GM10266 (cell line): ENCODE measurements around the gene SLC22A31.
"Not testable (repeated sequence)": the region's sequence is repeated elsewhere in the genome, so short reads cannot be mapped to it uniquely, and the experiment has no call there.

ENCODE experiments used
- DNase-seq: peaks from one replicate; pipeline ENCODE4 v3.0.0; 2012; ENCODE audit errors: extremely low spot score
- TF ChIP-seq, protein P1 (sequence below): IDR thresholded peaks from 2 replicates; pipeline ENCODE4 v1.5.1; 2012; ENCODE audit warnings: mild to moderate bottlenecking, low read depth; ENCODE audit not compliant: control insufficient read depth, insufficient read depth; ENCODE audit errors: missing control alignments

Gene SLC22A31

GRCh38 chr16:89200124-89200849 is at the start of gene SLC22A31:
Gene SLC22A31, minus strand, starts transcription at chr16:89200537. Its CDS starts 36 bp downstream, at chr16:89200501.
- TF ChIP-seq, protein P1, sequence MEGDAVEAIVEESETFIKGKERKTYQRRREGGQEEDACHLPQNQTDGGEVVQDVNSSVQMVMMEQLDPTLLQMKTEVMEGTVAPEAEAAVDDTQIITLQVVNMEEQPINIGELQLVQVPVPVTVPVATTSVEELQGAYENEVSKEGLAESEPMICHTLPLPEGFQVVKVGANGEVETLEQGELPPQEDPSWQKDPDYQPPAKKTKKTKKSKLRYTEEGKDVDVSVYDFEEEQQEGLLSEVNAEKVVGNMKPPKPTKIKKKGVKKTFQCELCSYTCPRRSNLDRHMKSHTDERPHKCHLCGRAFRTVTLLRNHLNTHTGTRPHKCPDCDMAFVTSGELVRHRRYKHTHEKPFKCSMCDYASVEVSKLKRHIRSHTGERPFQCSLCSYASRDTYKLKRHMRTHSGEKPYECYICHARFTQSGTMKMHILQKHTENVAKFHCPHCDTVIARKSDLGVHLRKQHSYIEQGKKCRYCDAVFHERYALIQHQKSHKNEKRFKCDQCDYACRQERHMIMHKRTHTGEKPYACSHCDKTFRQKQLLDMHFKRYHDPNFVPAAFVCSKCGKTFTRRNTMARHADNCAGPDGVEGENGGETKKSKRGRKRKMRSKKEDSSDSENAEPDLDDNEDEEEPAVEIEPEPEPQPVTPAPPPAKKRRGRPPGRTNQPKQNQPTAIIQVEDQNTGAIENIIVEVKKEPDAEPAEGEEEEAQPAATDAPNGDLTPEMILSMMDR = no peak
- no peak for DNase-seq

DNA sequence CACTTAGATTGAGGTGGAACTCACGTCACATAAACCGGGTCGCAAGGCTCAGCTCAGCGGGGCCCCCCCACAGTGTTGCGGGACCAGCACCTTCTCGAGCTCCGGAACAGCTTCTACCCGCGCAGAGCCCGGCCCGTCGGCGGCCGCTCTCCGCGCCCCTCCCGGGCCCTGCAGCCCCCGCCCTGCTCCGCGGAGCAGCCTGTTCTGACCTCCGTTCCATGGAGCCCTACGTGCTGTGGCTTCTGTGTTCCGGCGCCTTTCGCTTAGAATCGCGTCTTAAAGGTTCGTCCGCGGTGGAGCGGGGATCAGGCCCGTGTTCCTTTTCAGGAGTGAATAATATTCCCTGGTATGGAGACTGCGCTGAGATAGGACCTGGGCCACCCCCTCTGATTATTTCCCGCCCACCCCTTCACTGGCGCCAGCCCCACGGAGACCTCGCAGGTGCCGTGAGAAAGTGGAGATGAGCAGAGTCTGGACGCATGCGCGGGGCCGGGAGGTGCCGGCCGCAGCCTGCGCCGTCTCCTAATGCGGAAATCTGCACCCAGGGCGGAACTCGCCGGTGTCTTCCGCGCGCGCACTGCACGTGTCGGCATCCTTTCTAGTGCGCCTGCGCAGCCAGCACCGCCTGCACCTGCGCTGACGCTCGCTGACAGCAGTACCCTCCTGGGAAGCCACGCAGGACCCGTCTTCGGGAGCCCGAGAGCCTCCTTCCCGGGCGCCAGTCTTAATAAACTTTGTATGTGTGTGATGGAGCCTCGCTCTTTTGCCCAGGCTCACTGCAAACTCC is 48.1 kb upstream of the SLC22A31 start:
- DNase-seq = no peak
- TF ChIP-seq, protein P1 = no peak

DNA sequence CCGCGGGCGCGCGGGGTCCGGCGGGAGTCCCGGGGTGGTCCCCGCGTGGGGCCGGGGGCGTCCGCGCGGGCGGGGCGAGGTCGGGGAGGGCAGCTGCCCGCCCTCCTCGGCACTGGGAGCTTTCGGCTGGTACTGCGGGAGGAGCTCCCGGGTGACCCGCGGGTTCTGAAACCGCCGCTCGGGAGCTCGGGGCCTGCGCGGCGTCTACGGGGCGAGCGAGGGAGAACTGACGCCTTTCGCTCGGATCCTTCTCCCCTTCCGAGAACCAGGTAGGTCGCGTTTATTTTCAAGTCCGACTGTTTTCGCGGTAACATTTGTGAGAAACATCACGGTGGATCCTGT is 47.4 kb upstream of the SLC22A31 start:
- not testable (repeated sequence) for DNase-seq

- peak; percentile 100 for DNase-seq
- TF ChIP-seq, protein P1 = no peak
Observed at GRCh38 chr16:89246903-89247733, 46.8 kb upstream of the SLC22A31 start.

DNA sequence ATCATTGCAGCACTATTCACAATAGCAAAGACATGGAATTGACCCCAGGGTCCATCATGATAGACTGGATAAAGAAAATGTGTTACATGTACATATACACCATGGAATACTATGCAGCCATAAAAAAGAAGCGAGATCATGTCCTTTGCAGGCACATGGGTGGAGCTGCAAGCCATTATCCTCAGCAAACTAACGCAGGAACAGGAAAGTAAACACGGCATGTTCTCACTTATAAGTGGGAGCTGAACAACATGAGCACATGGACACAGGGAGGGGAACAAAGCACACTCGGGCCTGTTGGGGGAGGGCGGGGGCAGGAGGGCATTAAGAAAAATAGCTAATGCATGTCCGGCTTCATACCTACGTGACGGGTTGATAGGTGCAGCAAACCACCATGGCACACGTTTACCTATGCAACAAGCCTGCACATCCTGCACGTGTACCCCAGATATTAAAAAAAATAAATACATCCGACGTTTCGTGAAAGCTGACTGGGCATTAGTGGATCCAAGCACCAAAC is 46.1 kb upstream of the SLC22A31 start:
- TF ChIP-seq, protein P1 = no peak

DNA sequence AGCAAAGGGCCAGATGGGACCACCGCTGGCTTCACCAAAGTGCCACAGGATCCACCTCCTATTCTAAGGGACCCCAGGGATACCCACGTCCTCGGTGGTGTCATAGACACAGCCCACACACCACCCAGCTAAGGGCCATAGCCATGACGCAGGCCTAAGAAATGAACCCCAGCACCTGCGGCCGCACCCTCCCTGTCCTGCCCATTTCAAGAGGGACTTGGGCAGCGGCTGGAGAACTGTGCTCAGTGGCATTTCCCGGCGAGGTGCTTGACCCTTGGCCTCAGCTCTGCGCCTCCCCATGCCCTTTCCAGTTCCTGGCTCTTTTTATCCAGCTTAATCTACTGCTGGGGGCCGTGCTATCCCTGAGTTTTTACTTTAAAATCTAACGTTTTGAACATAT is 44.4 kb upstream of the SLC22A31 start:
- TF ChIP-seq, protein P1 = no peak
- DNase-seq = no peak

More for the DNA sequence above, 46.1 kb upstream of the SLC22A31 start:
- no peak for DNase-seq

DNA sequence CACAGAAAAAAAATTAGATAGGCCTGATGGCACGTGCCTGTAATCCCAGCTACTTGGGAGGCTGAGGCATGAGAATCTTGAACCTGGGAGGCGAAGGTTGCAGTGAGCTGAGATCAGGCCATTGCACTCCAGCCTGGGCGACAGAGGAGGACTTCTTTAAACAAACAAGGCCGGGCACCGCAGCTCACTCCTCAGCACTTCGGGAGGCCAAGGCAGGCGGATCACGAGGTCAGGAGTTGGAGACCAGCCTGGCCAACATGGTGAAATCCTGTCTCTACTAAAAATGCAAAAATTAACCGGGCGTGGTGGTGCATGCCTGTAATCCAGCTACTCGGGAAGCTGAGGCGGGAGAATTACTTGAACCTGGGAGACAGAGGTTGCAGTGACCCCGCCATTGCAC is 43.9 kb upstream of the SLC22A31 start:
- DNase-seq = not testable (repeated sequence)
